Calu3 (cell line): ENCODE data around the gene ERGIC1. TPM values are rescaled to one million over a fixed set of nuclear protein-coding genes. Genes with fewer than 3 reads are reported as not detected.

Experiments
- BruUV-seq: library from RNA; stranded (reverse); fragments of 400-500 nt; replicated peaks from 2 replicates; lab custom pipeline; 2021; lab: Mats Ljungman, UMichigan
- CTCF ChIA-PET: fragments of 300-600 bp; sonication (Branson Sonifier 250); formaldehyde crosslinking; loops from one replicate; lab custom pipeline; 2022; ENCODE audit warnings: antibody characterized with exemption; lab: Charles Lee
- DNase-seq: peaks from one replicate; pipeline ENCODE4 v3.0.0; 2022
- H3K27ac Mint-ChIP-seq: one replicate; pipeline ENCODE4 v1.8.0; 2022; ENCODE audit warnings: mixed read lengths; ENCODE audit not compliant: unreplicated experiment
- H3K27me3 Mint-ChIP-seq: one replicate; pipeline ENCODE4 v1.8.0; 2022; ENCODE audit warnings: mixed read lengths; ENCODE audit not compliant: unreplicated experiment
- H3K36me3 Mint-ChIP-seq: one replicate; pipeline ENCODE4 v1.8.0; 2022; ENCODE audit warnings: mild to moderate bottlenecking, moderate library complexity, mixed read lengths; ENCODE audit not compliant: insufficient read depth, unreplicated experiment
- H3K4me1 Mint-ChIP-seq: one replicate; pipeline ENCODE4 v1.8.0; 2022; ENCODE audit warnings: mild to moderate bottlenecking, low read depth, mixed read lengths; ENCODE audit not compliant: unreplicated experiment
- H3K4me3 Mint-ChIP-seq: one replicate; pipeline ENCODE4 v1.8.0; 2022; ENCODE audit warnings: mild to moderate bottlenecking, low read depth, moderate library complexity, mixed read lengths; ENCODE audit not compliant: unreplicated experiment
- H3K9me3 Mint-ChIP-seq: one replicate; pipeline ENCODE4 v1.8.0; 2022; ENCODE audit warnings: low read depth, mixed read lengths; ENCODE audit not compliant: unreplicated experiment
- intact Hi-C: fragments of 100-400 bp; cut with micrococcal nuclease; formaldehyde crosslinking; loops from one replicate; pipeline ENCODE4 v1.10.0; 2022; ENCODE audit not compliant: unreplicated experiment
- total RNA-seq: library from RNA; stranded (reverse); gene quantifications from 2 replicates; pipeline ENCODE4 v1.2.3, GENCODE V29; 2022
- TF ChIP-seq, protein P1 (sequence below): fragments of 200-600 bp; IDR thresholded peaks from one replicate; pipeline ENCODE4 v1.8.0; 2022; ENCODE audit warnings: antibody characterized with exemption; ENCODE audit not compliant: unreplicated experiment

The ERGIC1 gene
- total RNA-seq, 1 experiment from 2014 or later: 235 TPM

GRCh38 chr5:172921906-172922305 lies 87.9 kb downstream of the ERGIC1 start:
- no peaks in the 10 kb centered on the region for H3K4me1 Mint-ChIP-seq
- no peaks in the 10 kb centered on the region for H3K9me3 Mint-ChIP-seq
- H3K4me3 Mint-ChIP-seq: no peak overlapping the region
- intact Hi-C loops: no loop called here
- no peaks in the 10 kb centered on the region for H3K27me3 Mint-ChIP-seq
- H3K36me3 Mint-ChIP-seq: peaks cover 28% of the 10 kb centered on the region
- no peak for DNase-seq
- CTCF ChIA-PET: no interaction called here
- H3K27ac Mint-ChIP-seq: no peak overlapping the region
- TF ChIP-seq, protein P1, sequence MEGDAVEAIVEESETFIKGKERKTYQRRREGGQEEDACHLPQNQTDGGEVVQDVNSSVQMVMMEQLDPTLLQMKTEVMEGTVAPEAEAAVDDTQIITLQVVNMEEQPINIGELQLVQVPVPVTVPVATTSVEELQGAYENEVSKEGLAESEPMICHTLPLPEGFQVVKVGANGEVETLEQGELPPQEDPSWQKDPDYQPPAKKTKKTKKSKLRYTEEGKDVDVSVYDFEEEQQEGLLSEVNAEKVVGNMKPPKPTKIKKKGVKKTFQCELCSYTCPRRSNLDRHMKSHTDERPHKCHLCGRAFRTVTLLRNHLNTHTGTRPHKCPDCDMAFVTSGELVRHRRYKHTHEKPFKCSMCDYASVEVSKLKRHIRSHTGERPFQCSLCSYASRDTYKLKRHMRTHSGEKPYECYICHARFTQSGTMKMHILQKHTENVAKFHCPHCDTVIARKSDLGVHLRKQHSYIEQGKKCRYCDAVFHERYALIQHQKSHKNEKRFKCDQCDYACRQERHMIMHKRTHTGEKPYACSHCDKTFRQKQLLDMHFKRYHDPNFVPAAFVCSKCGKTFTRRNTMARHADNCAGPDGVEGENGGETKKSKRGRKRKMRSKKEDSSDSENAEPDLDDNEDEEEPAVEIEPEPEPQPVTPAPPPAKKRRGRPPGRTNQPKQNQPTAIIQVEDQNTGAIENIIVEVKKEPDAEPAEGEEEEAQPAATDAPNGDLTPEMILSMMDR: no peak
- BruUV-seq: no TSS peak

DNA sequence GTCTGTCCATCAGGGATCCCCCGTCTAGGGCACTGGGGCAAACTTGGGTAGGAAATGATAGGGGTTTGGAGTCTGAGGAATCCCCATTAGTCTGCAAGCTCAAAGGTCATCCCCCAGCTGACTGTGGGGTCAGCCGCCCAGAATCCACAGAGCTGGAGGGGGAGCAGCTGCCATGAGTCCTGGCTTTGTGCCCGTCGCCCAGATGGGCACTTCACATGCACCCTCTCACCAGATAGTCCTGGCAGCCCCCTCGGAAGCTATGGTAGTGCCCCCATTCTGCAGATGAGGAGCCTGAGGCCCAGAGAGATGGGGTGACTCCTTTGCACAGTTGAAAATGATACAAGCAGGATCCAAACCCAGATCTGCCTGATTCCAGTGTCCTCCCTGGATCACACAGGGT lies 89.5 kb downstream of the ERGIC1 start:
- intact Hi-C loops: no loop called here
- H3K9me3 Mint-ChIP-seq: no peaks in the 10 kb centered on the region
- H3K27me3 Mint-ChIP-seq: no peaks in the 10 kb centered on the region
- TF ChIP-seq, protein P1: no peak
- no peak overlapping the region for H3K27ac Mint-ChIP-seq
- CTCF ChIA-PET: no interaction called here
- H3K4me1 Mint-ChIP-seq: no peaks in the 10 kb centered on the region
- no TSS peak for BruUV-seq
- H3K4me3 Mint-ChIP-seq: no peak overlapping the region
- H3K36me3 Mint-ChIP-seq: peaks cover 32% of the 10 kb centered on the region
- DNase-seq: no peak

GRCh38 chr5:172925336-172925948 lies 91.4 kb downstream of the ERGIC1 start:
- no peaks in the 10 kb centered on the region for H3K27me3 Mint-ChIP-seq
- H3K27ac Mint-ChIP-seq: no peak overlapping the region
- H3K4me3 Mint-ChIP-seq: no peak overlapping the region
- peaks cover 28% of the 10 kb centered on the region for H3K36me3 Mint-ChIP-seq
- TF ChIP-seq, protein P1: no peak
- no TSS peak for BruUV-seq
- H3K4me1 Mint-ChIP-seq: no peaks in the 10 kb centered on the region
- no peak for DNase-seq
- intact Hi-C loops: no loop called here
- CTCF ChIA-PET: no interaction called here
- H3K9me3 Mint-ChIP-seq: no peaks in the 10 kb centered on the region

- TF ChIP-seq, protein P1: no peak
- no peak overlapping the region for H3K4me3 Mint-ChIP-seq
- no peak for DNase-seq
- no peaks in the 10 kb centered on the region for H3K27me3 Mint-ChIP-seq
- H3K9me3 Mint-ChIP-seq: no peaks in the 10 kb centered on the region
- peaks cover 4% of the 10 kb centered on the region for H3K4me1 Mint-ChIP-seq
- peaks cover 28% of the 10 kb centered on the region for H3K36me3 Mint-ChIP-seq
- intact Hi-C loops: no loop called here
- no peak overlapping the region for H3K27ac Mint-ChIP-seq
- CTCF ChIA-PET: no interaction called here
- no TSS peak for BruUV-seq
Observed at GRCh38 chr5:172926008-172926523, 92.0 kb downstream of the ERGIC1 start.
